BLaER1 treated with 17β-estradiol and CSF1 and Interleukin-3, amounts not matched to agents 10 nM and 100 nM (cell line): ENCODE data around the gene KCTD10.

Experiments used
- H3K27ac ChIP-seq, 11 experiments: shearing (Covaris generic); formaldehyde crosslinking; 2 replicates each; pipeline ENCODE4 v1.8.1; 2022
- H3K27me3 ChIP-seq, 11 experiments: shearing (Covaris generic); formaldehyde crosslinking; 2 replicates each; pipeline ENCODE4 v1.8.1; 2022
- H3K36me3 ChIP-seq, 11 experiments: shearing (Covaris generic); formaldehyde crosslinking; 2 replicates each; pipeline ENCODE4 v1.8.1; 2022
- H3K4me1 ChIP-seq, 10 experiments: shearing (Covaris generic); formaldehyde crosslinking; 2 replicates each; pipeline ENCODE4 v1.8.1; 2022
- H3K4me2 ChIP-seq, 11 experiments: shearing (Covaris generic); formaldehyde crosslinking; 2 replicates each; pipeline ENCODE4 v1.8.1; 2022
- H3K4me3 ChIP-seq, 10 experiments: shearing (Covaris generic); formaldehyde crosslinking; 2 replicates each; pipeline ENCODE4 v1.8.1; 2022
- H3K9ac ChIP-seq, 11 experiments: shearing (Covaris generic); formaldehyde crosslinking; 2 replicates each; pipeline ENCODE4 v1.8.1; 2022
- H3K9me3 ChIP-seq, 11 experiments: shearing (Covaris generic); formaldehyde crosslinking; replicated peaks in 1 of 11; 2 replicates each; pipeline ENCODE4 v1.8.1; 2022
- H4K20me1 ChIP-seq, 11 experiments: shearing (Covaris generic); formaldehyde crosslinking; 2 replicates each; pipeline ENCODE4 v1.8.1; 2022
- Cebpa-rat ChIP-seq, 11 experiments: shearing (Covaris generic); IDR thresholded peaks; 2 replicates each; pipeline ENCODE4 v1.8.1; 2022

The KCTD10 gene

GRCh38 chr12:109477185-109477962 lies at the start of gene KCTD10, which contains the start of gene UBE3B:
Gene KCTD10 (minus strand): TSS chr12:109477300. CDS start chr12:109477262, 38 bp downstream.
Gene UBE3B (plus strand): TSS chr12:109477634. CDS start chr12:109483552, 5,918 bp downstream.
- H3K4me2 ChIP-seq: peak within 1 kb of the TSS; percentile 88 to 99 (median 97)
- peak within 1 kb of the TSS; percentile 97 to 100 (median 99) for H3K27ac ChIP-seq
- H3K9ac ChIP-seq: peak within 1 kb of the TSS; percentile 97 to 100 (median 98)
- H3K4me3 ChIP-seq: peak within 1 kb of the TSS; percentile 81 to 95 (median 88)
- no peak for TF ChIP-seq Cebpa-rat (IDR thresholded peaks at IDR 0.05)
- H3K27me3 ChIP-seq: no peaks in the 10 kb centered on the region
- peaks cover 0 to 29% (median 10%) of the 10 kb centered on the region in 11 experiments; a peak in 12 of 22 replicates for H3K36me3 ChIP-seq
- peaks cover 31 to 42% (median 36%) of the 10 kb centered on the region in 10 experiments for H3K4me1 ChIP-seq
- no peaks in the 10 kb centered on the region for H3K9me3 ChIP-seq
- H4K20me1 ChIP-seq: peaks cover 24 to 43% (median 39%) of the 10 kb centered on the region in 11 experiments; a peak in 20 of 22 replicates

DNA sequence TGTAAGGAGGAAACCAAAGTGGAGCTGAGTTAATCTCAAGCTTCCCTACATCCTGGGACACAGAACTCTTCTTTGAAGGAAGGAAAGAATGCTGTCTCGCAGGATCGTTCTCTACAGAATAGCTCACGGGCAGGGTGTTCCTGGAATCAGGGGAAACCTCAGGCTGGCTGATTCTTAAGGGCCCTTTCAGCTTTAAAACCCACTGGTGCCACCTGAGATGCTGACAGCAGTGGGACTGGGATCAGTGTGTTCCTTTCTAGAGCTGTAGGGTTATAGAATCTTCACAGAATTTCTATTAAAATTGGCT lies 48.1 kb upstream of the KCTD10 start:
- peaks cover 0 to 3% (median 0%) of the 10 kb centered on the region in 10 experiments; a peak in 2 of 20 replicates for H3K4me1 ChIP-seq
- no peak for TF ChIP-seq Cebpa-rat (IDR thresholded peaks at IDR 0.05)

GRCh38 chr12:109524466-109525278 lies 47.6 kb upstream of the KCTD10 start:
- TF ChIP-seq Cebpa-rat (IDR thresholded peaks at IDR 0.05): no peak
- H3K4me3 ChIP-seq: no peak overlapping the region

More for the DNA sequence above, 48.1 kb upstream of the KCTD10 start:
- Histone ChIP-seq H3K9me3 (no peaks in the 10 kb centered on the region), H3K27me3 (no peaks in the 10 kb centered on the region), H3K36me3 (peaks cover 78 to 100% (median 94%) of the 10 kb centered on the region in 11 experiments), H3K9ac (no peak overlapping the region), H3K27ac (no peak overlapping the region), H4K20me1 (peaks cover 0 to 12% (median 0%) of the 10 kb centered on the region in 11 experiments; a peak in 4 of 22 replicates), H3K4me3 (no peak overlapping the region), H3K4me2 (no peak overlapping the region)

GRCh38 chr12:109523504-109523903 lies 46.4 kb upstream of the KCTD10 start:
- H3K27ac ChIP-seq: no peak overlapping the region

More at GRCh38 chr12:109524466-109525278, 47.6 kb upstream of the KCTD10 start:
- peaks cover 0 to 4% (median 0%) of the 10 kb centered on the region in 10 experiments; a peak in 2 of 20 replicates for H3K4me1 ChIP-seq
- H3K27me3 ChIP-seq: no peaks in the 10 kb centered on the region
- H4K20me1 ChIP-seq: peaks cover 0 to 12% (median 0%) of the 10 kb centered on the region in 11 experiments; a peak in 2 of 22 replicates
- H3K9me3 ChIP-seq: no peaks in the 10 kb centered on the region
- peaks cover 78 to 100% (median 94%) of the 10 kb centered on the region in 11 experiments for H3K36me3 ChIP-seq
- H3K9ac ChIP-seq: no peak overlapping the region
- H3K27ac ChIP-seq: no peak overlapping the region
- H3K4me2 ChIP-seq: no peak overlapping the region

GRCh38 chr12:109523071-109523470 lies 46.0 kb upstream of the KCTD10 start:
- H3K4me3 ChIP-seq: no peak overlapping the region
- TF ChIP-seq Cebpa-rat (IDR thresholded peaks at IDR 0.05): no peak
- H3K36me3 ChIP-seq: peaks cover 80 to 97% (median 93%) of the 10 kb centered on the region in 11 experiments
- no peak overlapping the region for H3K27ac ChIP-seq
- peaks cover 0 to 9% (median 0%) of the 10 kb centered on the region in 11 experiments; a peak in 3 of 22 replicates for H4K20me1 ChIP-seq
- no peaks in the 10 kb centered on the region for H3K9me3 ChIP-seq
- peaks cover 0 to 6% (median 4%) of the 10 kb centered on the region in 10 experiments; a peak in 10 of 20 replicates for H3K4me1 ChIP-seq
- no peak overlapping the region for H3K9ac ChIP-seq
- no peak overlapping the region for H3K4me2 ChIP-seq
- H3K27me3 ChIP-seq: no peaks in the 10 kb centered on the region

More at GRCh38 chr12:109523504-109523903, 46.4 kb upstream of the KCTD10 start:
- Histone ChIP-seq H3K27me3 (no peaks in the 10 kb centered on the region), H3K36me3 (peaks cover 79 to 97% (median 92%) of the 10 kb centered on the region in 11 experiments), H3K4me2 (no peak overlapping the region), H3K4me3 (no peak overlapping the region), H3K4me1 (peaks cover 0 to 6% (median 4%) of the 10 kb centered on the region in 10 experiments; a peak in 10 of 20 replicates), H3K9ac (no peak overlapping the region), H3K9me3 (no peaks in the 10 kb centered on the region), H4K20me1 (peaks cover 0 to 7% (median 0%) of the 10 kb centered on the region in 11 experiments; a peak in 3 of 22 replicates)
- no peak for TF ChIP-seq Cebpa-rat (IDR thresholded peaks at IDR 0.05)

GRCh38 chr12:109521831-109522230 lies 44.7 kb upstream of the KCTD10 start:
- Histone ChIP-seq H3K27me3 (no peaks in the 10 kb centered on the region), H4K20me1 (peaks cover 0 to 19% (median 0%) of the 10 kb centered on the region in 11 experiments; a peak in 4 of 22 replicates), H3K4me3 (no peak overlapping the region), H3K36me3 (peaks cover 81 to 97% (median 94%) of the 10 kb centered on the region in 11 experiments), H3K9ac (no peak overlapping the region), H3K4me1 (peaks cover 0 to 6% (median 4%) of the 10 kb centered on the region in 10 experiments; a peak in 10 of 20 replicates), H3K9me3 (no peaks in the 10 kb centered on the region), H3K4me2 (no peak overlapping the region), H3K27ac (no peak overlapping the region)
- TF ChIP-seq Cebpa-rat (IDR thresholded peaks at IDR 0.05): no peak

DNA sequence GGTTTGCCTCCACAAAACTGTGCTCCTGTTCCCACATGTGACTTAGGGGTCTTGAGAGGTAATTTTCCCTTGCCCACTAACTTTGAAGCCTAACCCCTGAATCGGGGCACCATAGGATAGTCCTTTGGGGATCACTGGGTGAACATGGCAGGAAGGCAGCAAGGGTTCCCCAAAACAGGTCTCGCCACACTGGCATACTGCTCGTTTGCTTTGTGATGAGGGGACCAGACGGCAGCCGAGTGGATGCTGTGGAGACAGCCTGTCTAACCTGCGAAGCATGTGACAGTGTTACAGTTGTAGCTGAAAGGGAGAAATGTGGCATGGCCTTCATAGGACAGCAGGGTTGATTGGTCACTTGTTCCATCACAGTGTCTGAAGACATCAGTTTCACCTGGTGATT lies 42.7 kb upstream of the KCTD10 start:
- Histone ChIP-seq H3K36me3 (peaks cover 83 to 97% (median 88%) of the 10 kb centered on the region in 11 experiments), H3K4me3 (no peak overlapping the region), H3K9me3 (no peaks in the 10 kb centered on the region), H3K4me1 (peaks cover 0 to 6% (median 4%) of the 10 kb centered on the region in 10 experiments; a peak in 10 of 20 replicates), H3K27me3 (no peaks in the 10 kb centered on the region), H4K20me1 (peaks cover 0 to 21% (median 0%) of the 10 kb centered on the region in 11 experiments; a peak in 4 of 22 replicates), H3K9ac (peak overlapping the region in 2 of 11 experiments; percentile 8 to 19; a peak in 2 of 22 replicates), H3K27ac (no peak overlapping the region), H3K4me2 (no peak overlapping the region)
- TF ChIP-seq Cebpa-rat (IDR thresholded peaks at IDR 0.05): no peak

DNA sequence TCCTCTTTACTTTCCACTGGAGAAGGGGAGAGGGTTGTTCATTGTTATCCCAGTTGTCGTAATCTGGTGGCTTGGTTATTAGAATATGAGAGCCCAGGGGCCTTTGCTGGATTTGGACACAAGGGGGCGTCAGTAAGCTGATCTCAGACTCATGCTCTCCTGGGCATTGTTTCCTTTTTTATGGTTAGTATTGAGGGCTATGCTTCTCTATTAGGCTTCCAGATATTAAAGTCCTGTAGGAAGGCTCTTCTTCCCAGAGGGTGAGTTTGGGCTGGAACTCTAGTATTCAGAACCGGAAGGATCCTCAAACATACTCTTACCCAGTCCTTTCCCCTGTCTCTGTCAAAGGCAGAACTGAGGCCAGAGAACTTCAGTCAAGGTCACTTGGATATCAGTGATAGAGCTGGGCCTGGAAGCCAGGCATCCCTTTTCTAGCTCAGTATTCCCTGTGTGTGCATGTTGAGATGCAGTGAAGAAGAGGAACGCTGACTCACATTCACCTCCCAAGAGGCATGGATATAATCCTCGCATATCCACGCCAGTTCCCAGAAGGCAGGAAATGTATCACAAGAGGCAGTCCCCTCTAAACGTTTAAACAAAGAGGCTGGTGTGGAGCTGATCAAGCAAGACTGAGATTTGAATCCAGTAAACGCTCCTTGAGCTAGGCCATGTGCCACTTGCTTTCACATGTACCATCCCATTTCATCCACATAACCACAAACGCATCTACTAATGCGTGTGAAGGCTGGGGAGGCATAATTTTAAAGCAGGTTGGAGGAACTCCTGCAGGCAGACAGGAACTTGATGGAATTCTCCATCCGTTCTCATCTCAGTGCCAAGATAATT lies 41.9 kb upstream of the KCTD10 start:
- Histone ChIP-seq H3K27me3 (no peaks in the 10 kb centered on the region), H3K4me2 (no peak overlapping the region; a peak in 2 of 22 replicates), H3K4me1 (peaks cover 0 to 6% (median 4%) of the 10 kb centered on the region in 10 experiments; a peak in 10 of 20 replicates), H4K20me1 (peaks cover 0 to 28% (median 0%) of the 10 kb centered on the region in 11 experiments; a peak in 4 of 22 replicates), H3K9ac (peak overlapping the region in 3 of 11 experiments; percentile 0 to 35 (median 14); a peak in 1 of 22 replicates), H3K9me3 (no peaks in the 10 kb centered on the region), H3K36me3 (peaks cover 83 to 97% (median 88%) of the 10 kb centered on the region in 11 experiments), H3K27ac (no peak overlapping the region), H3K4me3 (no peak overlapping the region)
- TF ChIP-seq Cebpa-rat (IDR thresholded peaks at IDR 0.05): no peak
